Panc1 (cell line): ENCODE measurements around the gene RGMA. TPM values are rescaled to one million over a fixed set of nuclear protein-coding genes. Genes with fewer than 3 reads are reported as not detected.

ENCODE experiments used
- ATAC-seq: fragments of 200-7000 bp; cut with Tn5 transposase; 2 replicates; pipeline ENCODE4 v1.9.1; 2020; ENCODE audit warnings: mild to moderate bottlenecking, moderate library complexity
- BruUV-seq: library from RNA; stranded (reverse); fragments of 400-500 nt; replicated peaks from 2 replicates; lab custom pipeline; 2021; lab: Mats Ljungman, UMichigan
- CTCF ChIA-PET: fragments of 300-600 bp; sonication (Branson Sonifier 250); formaldehyde crosslinking; loops from one replicate; lab custom pipeline; 2022; ENCODE audit warnings: antibody characterized with exemption; lab: Charles Lee
- POLR2A ChIA-PET: fragments of 300-600 bp; sonication (Branson Sonifier 250); formaldehyde crosslinking; loops from one replicate; lab custom pipeline; 2022; ENCODE audit warnings: antibody characterized with exemption; lab: Charles Lee
- DNase-seq: peaks from one replicate; pipeline ENCODE4 v3.0.0-alpha.2; 2010; ENCODE audit warnings: low read depth, low spot score
- H3K27ac ChIP-seq: 2 replicates; pipeline ENCODE4 v1.5.1; 2011; ENCODE audit warnings: mild to moderate bottlenecking, low read length, inconsistent platforms
- H3K27me3 ChIP-seq: fragments of 200-500 bp; sonication (Bioruptor generic); 2 replicates; pipeline ENCODE4 v1.6.0; 2014; ENCODE audit warnings: low read length, inconsistent platforms; ENCODE audit not compliant: control insufficient read depth, insufficient read depth
- H3K36me3 ChIP-seq: fragments of 200-500 bp; sonication (Bioruptor generic); 2 replicates; pipeline ENCODE4 v1.5.1; 2014; ENCODE audit warnings: inconsistent platforms, mild to moderate bottlenecking, low read length, moderate library complexity; ENCODE audit not compliant: control insufficient read depth, insufficient read depth
- H3K4me1 ChIP-seq: 2 replicates; pipeline ENCODE4 v1.5.1; 2011; ENCODE audit warnings: inconsistent platforms, mild to moderate bottlenecking, low read length, moderate library complexity; ENCODE audit not compliant: control insufficient read depth, insufficient read depth
- H3K4me3 ChIP-seq, 2 experiments: 2 replicates each; pipeline ENCODE4 v1.5.1; 2011 to 2012; ENCODE audit warnings: low read depth in 2 of 2, low read length in 2 of 2, mild to moderate bottlenecking in 2 of 2, inconsistent platforms in 1 of 2, moderate library complexity in 1 of 2
- H3K9me3 ChIP-seq: fragments of 200-500 bp; sonication (Bioruptor generic); 2 replicates; pipeline ENCODE4 v1.5.1; 2014; ENCODE audit warnings: low read depth, mild to moderate bottlenecking, inconsistent platforms, low read length, moderate library complexity; ENCODE audit not compliant: control insufficient read depth, insufficient read depth
- CTCF ChIP-seq: fragments of 450-650 bp; IDR thresholded peaks from 2 replicates; pipeline ENCODE4 v1.5.1; 2017; ENCODE audit warnings: mild to moderate bottlenecking
- POLR2AphosphoS5 ChIP-seq: IDR thresholded peaks from 2 replicates; pipeline ENCODE4 v1.6.1; 2012; ENCODE audit warnings: mild to moderate bottlenecking, low read depth, low read length, moderate library complexity
- REST ChIP-seq, 2 experiments: IDR thresholded peaks; 2 replicates each; pipeline ENCODE4 v1.6.1; 2011 to 2012; ENCODE audit warnings: low read depth in 2 of 2, control low read depth in 1 of 2, low read length in 1 of 2, mild to moderate bottlenecking in 1 of 2, moderate library complexity in 1 of 2; ENCODE audit not compliant: insufficient read depth in 1 of 2
- SIN3A ChIP-seq: IDR thresholded peaks from 2 replicates; pipeline ENCODE4 v1.6.1; 2012; ENCODE audit warnings: low read depth, mild to moderate bottlenecking, low read length, moderate library complexity, borderline replicate concordance; ENCODE audit not compliant: insufficient read depth
- TCF7L2 ChIP-seq: IDR thresholded peaks from 2 replicates; pipeline ENCODE4 v1.6.1; 2011; ENCODE audit warnings: mild to moderate bottlenecking, low read depth, low read length, inconsistent platforms
- in situ Hi-C: cut with HindIII; loops from 2 replicates; pipeline ENCODE4 v1.10.0; 2016; ENCODE audit warnings: low sequenced_read_pairs, low pct_unique_long_range_greater_than_20kb
- intact Hi-C: fragments of 100-400 bp; cut with micrococcal nuclease; formaldehyde crosslinking; loops from one replicate; pipeline ENCODE4 v1.10.0; 2022; ENCODE audit not compliant: unreplicated experiment
- total RNA-seq: library from RNA; stranded (reverse); gene quantifications from one replicate; pipeline ENCODE4 v1.2.1, GENCODE V29; 2021; ENCODE audit not compliant: unreplicated experiment

Gene RGMA
- total RNA-seq, 1 experiment from 2014 or later, result 0.62 TPM

GRCh38 chr15:93066834-93067648 is 22.0 kb downstream of the RGMA start:
- Histone ChIP-seq H3K4me1 (peaks cover 5% of the 10 kb centered on the region), H3K4me3 (no peak overlapping the region), H3K27me3 (peaks cover 12% of the 10 kb centered on the region), H3K9me3 (no peaks in the 10 kb centered on the region), H3K27ac (no peak overlapping the region), H3K36me3 (no peaks in the 10 kb centered on the region)
- ChIA-PET POLR2A (no interaction called here), CTCF (no interaction called here)
- no TSS peak for BruUV-seq
- in situ Hi-C loops (no loop called here), intact Hi-C loops (no loop called here)
- no peak for ATAC-seq
- TF ChIP-seq CTCF (no peak), SIN3A (no peak)
- DNase-seq, result no peak

GRCh38 chr15:93066224-93066681 is 22.8 kb downstream of the RGMA start:
- Histone ChIP-seq H3K9me3 (no peaks in the 10 kb centered on the region), H3K36me3 (no peaks in the 10 kb centered on the region), H3K27me3 (peaks cover 6% of the 10 kb centered on the region), H3K27ac (no peak overlapping the region), H3K4me3 (no peak overlapping the region), H3K4me1 (no peaks in the 10 kb centered on the region)
- in situ Hi-C loops (no loop called here), intact Hi-C loops (no loop called here)
- TF ChIP-seq SIN3A, result no peak
- no peak for TF ChIP-seq POLR2AphosphoS5
- no peak for TF ChIP-seq TCF7L2
- CTCF ChIA-PET, result interaction anchor here (0.6 kb wide), 1 partner anchor 29 kb away, joined by 4 read pairs; no protein-coding TSS in a partner anchor
- ATAC-seq (no peak), DNase-seq (no peak)
- no TSS peak for BruUV-seq
- POLR2A ChIA-PET, result no interaction called here

GRCh38 chr15:93065641-93066045 is 23.4 kb downstream of the RGMA start:
- no peaks in the 10 kb centered on the region for H3K4me1 ChIP-seq
- H3K4me3 ChIP-seq, result no peak overlapping the region
- POLR2A ChIA-PET, result no interaction called here
- in situ Hi-C loops (no loop called here), intact Hi-C loops (no loop called here)
- CTCF ChIA-PET, result interaction anchor here (0.6 kb wide), 1 partner anchor 28 kb away, joined by 4 read pairs; no protein-coding TSS in a partner anchor
- H3K27ac ChIP-seq, result no peak overlapping the region
- no peaks in the 10 kb centered on the region; the same call in 1 of the 2 replicates for H3K27me3 ChIP-seq
- H3K9me3 ChIP-seq, result no peaks in the 10 kb centered on the region
- TF ChIP-seq POLR2AphosphoS5 (no peak), REST (IDR thresholded peaks at IDR 0.05; ENCODE audit: insufficient read depth in 1 of 2, low read depth in 2 of 2, low read length in 1 of 2) (no peak), SIN3A (no peak), TCF7L2 (no peak), CTCF (no peak)
- DNase-seq (no peak), ATAC-seq (no peak)
- BruUV-seq, result no TSS peak
- H3K36me3 ChIP-seq, result no peaks in the 10 kb centered on the region
